GM18951 (cell line): ENCODE results near the gene CTRB1.

Experiments
- POLR2A ChIP-seq: IDR thresholded peaks from 4 replicates; pipeline ENCODE4 v1.6.1; 2011; ENCODE audit warnings: mild to moderate bottlenecking; ENCODE audit not compliant: insufficient read length, insufficient read depth; ENCODE audit errors: extremely low read depth
- in situ Hi-C: fragments of 300-500 bp; cut with MboI; formaldehyde crosslinking; loops from one replicate; pipeline ENCODE4 v1.12.0; 2022; ENCODE audit warnings: low sequenced_read_pairs, mixed read lengths, inconsistent platforms; ENCODE audit not compliant: unreplicated experiment

CTRB1 gene

DNA sequence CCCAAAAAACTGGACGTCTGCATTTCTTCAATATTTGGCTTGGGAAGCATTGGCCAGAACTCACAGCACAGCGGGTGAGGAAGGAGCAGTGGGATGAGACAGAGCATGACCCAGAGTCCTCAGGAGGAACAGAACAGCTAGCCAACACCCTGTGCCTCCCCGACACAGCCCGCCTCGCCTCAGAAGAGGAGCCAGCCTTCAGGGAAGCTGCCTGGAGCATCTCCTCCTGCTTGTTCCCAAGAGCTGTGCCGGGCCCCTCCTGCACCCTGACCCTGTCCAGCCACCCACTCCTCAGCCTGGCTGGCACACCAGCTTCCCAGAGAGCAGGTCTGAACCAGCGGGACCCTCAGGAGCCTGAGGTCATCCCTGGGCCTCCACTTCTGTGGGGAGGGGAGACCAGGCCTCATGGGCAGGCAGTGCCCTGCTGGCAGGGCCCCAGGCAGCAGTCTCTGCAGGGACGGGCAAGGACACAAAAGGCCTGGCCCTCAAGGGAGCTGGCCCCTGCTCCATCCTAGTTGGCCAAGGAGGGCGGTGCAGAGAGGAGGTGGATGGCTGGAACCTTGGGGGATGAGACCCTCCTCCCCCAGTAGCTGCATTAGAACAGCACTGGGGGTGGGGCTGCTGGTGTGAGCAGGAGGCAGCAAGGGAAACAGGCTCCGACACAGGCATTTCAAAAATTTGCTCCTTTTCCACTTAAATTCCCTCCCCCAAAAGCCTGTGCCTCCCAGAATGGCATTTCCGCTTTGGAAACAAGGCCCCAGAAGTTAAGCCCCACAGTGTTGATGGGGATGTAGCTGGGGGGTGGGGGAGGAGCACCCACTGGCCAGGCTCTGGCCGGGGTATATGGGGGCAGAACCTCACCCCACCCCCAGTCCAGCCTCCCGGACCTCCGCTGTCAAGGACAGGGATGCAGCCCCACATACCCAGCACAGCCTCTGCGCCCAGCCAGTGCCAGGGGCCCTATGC lies 34.4 kb downstream of the CTRB1 start:
- TF ChIP-seq POLR2A = no peak
- in situ Hi-C loops = no loop called here

DNA sequence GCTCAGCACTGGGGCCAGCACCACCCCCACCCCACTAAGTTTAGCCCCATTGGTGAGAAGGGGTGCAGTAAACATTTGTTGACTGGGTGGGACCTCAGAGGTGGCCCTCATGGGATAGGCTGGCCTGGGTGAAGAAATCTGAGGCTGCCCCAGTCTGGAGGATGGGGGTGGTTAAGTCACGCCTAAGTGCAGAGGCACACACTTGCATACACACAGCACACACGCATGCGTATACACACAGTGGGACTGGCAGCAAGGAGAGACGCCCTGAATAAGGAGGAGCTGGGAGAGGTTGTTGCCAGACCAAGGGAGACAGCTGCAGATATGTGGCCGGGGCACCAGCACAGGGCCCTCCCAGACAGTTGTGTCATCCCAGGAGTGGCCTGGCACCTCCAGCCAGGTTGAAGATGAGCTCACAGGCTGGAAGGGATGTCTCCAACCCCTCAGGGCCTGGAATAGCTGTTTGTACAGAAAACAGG lies 35.6 kb downstream of the CTRB1 start:
- no peak for TF ChIP-seq POLR2A
- in situ Hi-C loops = no loop called here

DNA sequence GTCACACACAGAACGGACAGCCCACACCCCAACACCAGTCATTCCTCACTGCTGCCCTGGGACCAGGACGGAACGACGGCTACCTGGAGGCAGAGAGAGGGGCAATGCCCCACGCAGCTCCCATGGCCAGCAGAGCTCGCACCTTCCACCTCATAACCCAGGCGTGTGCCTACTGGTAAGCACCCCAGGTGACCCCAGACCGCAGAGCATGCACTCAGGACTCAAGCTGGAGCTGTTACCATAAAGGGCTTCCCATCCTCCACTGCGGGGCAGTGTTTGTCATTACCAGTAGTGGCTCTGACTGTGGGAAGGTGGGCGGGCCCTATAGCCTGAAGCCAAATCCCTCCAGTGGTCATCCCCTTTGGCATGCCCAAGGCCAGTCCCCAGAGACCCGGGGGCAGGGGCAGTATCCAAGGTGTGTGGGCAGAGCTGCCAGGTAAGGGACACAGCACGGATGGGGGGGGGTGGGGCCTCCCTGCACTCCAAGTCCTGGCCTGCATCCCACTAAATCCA lies 37.3 kb downstream of the CTRB1 start:
- in situ Hi-C loops = no loop called here
- TF ChIP-seq POLR2A = no peak

DNA sequence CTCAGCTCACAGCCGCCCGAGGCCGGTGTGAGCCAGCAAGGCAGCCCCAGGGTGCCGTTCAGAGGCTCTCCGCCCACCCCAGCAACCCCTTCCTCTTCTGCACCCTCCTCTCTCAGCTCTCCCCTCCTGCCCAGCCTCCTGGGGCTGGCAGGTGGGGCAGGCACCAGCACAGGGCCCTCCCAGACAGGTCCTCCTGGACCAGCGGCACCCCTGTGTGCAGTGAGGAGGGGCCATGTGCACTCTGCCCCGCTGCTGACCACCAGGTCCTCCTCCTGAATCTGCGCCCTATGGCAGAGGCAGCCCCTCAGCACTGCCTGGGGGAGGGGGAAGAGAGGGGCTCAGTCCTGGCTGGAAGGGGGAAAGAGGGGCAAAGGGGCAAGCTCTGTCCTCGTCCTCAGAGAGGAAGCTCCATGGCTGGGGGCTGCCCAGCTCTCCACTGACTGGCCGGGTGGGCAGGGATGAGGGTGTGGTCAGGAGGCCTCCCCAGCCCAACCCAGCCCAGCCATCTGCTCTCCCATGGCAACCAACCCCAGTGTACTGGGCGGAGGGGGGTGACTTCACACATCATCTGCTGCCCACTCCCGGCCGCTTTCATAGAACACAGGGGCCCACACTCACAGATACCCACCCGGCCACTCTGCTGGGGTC lies 38.0 kb downstream of the CTRB1 start:
- in situ Hi-C loops = no loop called here
- TF ChIP-seq POLR2A = no peak

DNA sequence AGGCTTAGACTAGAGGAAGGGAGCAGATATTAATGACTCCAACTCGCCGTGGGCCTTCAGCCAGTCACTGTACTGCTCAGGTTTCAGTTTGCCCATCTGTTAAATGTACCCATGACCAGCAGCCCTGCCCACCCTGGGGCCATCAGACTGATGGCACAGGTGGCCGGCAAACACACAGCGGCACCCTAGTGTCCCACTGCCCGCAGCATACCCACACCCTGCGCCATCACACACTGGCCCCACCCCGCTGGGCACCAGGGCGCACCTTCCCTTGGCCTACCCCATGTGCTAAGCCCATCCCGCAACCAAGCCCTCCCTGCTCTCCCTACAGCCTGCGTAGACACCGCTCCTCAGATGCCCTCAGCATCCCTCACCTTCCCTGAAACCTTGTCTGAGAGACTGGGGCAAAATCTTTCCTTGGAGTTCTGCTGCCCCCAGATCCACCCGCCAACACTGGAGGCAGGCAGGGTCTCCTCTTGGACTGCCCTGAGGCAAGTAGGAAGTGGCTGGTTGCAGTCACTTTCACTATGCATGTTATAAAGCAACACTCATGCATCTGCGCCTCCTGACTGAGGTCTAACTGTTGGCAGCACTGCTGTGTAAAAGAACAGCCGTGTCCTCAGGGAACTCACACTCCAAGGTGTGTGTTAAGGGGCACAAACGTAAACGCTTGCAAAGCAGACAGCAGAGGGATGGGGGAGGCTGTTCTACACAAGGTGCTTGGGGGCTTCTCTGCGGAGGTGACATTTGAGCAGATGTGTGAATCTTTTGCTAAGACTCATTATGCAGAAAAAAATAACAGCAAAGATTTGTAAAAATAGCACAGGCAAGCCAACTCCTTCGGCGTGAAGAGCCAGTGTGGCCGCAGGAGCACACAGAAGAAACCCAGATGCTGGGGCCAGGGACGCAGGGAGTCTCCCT lies 39.4 kb downstream of the CTRB1 start:
- no peak for TF ChIP-seq POLR2A
- in situ Hi-C loops = no loop called here

DNA sequence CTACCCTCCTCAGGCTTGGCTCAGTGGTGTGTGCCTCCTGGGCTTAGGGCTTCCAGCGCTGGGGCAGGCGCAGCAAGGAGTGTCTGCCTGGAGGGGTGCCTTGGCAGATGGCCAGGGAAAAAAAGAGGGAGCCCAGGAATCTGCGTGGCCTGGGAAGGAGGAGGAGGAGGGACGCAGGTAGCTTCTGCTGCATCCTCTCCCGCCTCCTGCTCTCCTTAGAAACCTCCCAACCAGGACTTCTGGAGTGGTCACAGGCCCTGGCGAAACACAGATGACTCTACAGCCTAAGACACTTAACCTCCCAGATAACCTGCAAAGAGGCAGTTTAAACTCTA lies 40.0 kb downstream of the CTRB1 start:
- TF ChIP-seq POLR2A = no peak
- in situ Hi-C loops = no loop called here

DNA sequence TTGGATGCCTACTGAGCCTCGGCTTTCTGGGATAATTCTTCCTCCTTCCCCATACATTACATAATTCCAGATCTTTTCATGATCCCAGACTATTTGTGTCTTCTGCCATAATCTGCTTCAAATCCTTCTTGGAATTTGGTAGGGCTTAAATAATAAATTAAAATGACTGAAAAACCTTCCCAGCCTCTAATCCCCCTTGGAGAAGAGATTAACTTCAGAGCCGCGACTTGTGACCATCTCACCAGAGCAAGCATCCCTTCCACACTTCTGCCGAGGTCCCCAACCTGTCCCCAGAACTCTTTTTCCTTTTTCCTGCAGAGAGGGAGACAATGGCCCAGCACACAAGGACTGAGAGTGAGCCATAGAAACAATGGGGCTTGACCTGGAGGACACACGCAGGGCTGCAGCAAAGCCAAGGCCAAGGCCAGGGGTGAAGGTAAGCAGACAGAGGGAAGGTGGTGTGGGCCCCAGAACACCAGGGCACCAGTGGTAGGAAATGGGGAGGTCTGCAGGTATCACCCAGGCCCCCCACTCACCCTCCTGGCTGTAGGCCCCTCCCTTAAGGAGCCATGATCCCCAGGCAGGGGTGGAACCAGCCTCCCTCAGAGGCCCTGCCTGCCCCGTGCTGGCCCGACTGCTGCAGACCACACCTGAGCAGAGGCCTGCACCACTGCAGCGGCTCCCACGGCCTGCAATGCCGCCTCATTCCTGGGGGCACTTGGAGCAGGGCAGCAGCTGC lies 42.2 kb downstream of the CTRB1 start:
- in situ Hi-C loops = no loop called here
- TF ChIP-seq POLR2A = no peak

DNA sequence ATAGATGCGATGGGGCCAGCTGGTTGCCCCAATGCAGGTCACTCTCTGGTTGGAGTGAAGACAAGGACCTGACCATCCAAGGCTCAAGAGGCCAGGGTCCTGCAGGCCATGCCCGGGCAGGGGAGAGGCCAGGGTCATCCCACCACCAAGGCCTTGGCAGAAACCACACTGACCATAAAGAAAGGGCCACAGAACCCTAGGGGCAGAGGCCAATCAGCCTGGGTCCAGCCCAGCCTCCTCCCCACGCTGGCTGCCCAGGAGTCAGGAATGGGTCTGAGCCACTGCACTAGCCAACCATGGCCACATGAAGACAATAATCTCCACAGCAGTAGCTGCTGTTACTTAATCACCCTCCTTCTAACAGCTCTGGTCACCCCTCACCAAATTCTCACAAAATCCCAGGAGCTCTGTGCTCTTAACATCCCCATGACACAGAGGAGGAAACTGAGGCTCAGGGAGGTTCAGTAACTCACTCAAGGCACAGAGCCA lies 42.8 kb downstream of the CTRB1 start:
- TF ChIP-seq POLR2A = no peak

DNA sequence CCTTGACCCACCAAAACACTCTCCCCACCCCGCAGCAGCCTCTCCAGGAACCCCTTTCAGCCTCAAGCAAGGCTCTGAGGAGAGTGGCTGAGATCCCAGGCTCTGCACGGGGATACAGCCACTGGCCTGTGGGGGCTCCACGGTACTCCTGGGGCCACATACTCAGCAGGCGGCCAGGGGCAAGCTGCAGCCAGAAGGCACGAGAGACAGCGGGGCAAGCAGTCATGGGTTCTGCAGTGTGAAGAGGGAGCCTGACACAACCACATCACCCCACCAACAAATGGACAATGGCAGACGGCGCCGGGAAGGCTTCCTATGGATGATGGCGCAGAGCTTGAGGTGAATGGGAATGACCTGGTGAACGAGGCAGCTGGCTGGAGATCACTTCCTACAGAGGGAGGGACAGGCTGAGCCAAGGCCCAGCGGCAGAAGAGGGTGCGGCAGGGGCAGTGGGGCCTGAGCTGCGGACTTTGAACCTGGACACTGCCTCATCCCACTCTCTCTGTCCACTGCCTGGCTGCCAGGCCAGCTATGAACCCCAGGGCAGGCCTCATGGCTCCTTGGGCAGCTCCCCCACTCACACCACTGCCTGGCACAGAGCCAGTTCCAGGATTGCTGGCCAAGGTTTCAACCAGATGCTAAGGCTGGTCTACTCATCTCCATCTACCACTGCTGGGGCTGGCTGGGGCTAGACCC lies 43.5 kb downstream of the CTRB1 start:
- in situ Hi-C loops = no loop called here
- TF ChIP-seq POLR2A = no peak

More for the DNA sequence above, 42.8 kb downstream of the CTRB1 start:
- in situ Hi-C loops = no loop called here

DNA sequence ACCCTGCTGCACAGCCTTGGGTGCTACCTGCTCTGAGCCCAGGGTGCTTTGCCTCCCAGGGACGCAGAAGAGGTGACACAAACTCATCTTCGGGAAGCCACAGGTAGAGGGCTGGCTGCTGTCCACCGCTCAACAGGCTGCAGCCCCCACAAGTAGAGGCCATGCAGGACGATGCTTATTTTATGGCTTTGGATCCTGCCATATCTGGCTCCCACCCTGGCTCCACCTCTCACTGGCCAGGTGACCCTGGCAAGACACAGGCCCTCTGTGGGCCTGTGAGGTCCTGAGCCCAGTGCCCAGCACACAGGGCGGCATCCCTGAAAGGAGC lies 44.0 kb downstream of the CTRB1 start:
- in situ Hi-C loops = no loop called here
- no peak for TF ChIP-seq POLR2A

DNA sequence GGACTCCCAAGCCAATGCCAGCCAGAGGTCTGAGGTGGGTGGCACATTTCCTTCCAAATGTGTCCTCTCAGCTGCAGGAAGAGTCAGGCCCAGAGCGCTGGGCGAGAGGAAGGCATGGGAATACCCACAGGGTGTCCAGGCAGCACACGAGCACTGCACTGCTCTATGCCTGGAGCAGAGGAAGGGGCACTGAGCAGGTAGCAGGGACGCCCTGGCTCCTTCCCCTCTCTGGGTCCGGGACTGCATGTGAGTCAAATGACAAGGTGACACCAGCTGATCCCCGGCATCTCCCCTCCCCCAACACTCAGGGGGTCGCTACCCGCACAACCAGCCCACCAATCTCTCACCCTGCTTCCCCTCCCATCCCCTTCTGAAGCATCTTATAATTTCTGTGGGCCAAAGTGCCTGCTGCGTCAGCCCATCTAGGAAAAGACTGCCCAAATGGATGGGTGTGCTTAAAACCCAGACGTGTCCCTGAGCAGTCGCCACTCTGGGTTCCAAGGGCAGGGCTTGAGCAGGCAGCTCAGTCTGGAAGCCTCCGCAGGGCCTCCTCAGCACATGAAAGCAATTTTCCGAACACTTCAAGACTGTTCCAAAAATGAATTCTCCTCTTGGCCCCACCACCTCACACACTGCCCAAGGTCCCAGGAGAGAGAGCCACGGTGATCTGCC lies 44.6 kb downstream of the CTRB1 start:
- no peak for TF ChIP-seq POLR2A
- in situ Hi-C loops = no loop called here

DNA sequence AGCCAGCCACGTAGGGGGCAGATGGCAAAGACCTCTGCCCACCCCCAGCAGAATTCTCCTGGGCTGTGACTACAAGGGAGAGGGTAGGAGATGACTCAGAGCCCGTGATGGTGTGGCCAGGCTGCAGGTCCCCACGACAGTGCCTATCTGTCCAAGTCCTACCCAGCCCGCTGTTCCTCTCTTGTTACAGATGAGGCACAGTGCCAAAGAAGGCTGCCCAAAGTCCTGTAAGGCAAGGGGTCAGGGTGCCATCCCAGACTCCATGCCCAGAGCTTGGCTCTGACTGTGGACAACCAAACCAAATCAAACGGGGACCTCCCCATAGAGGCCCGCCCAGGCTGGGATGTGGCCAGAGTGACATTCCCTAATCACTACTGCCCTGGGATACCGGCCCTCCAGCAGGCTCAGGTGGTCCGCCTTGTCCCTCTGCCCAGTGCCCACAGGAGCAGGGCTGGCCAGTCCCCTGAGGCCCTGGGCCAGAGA lies 45.2 kb downstream of the CTRB1 start:
- in situ Hi-C loops = no loop called here

More for the DNA sequence above, 45.2 kb downstream of the CTRB1 start:
- TF ChIP-seq POLR2A = no peak
